T-cell (primary cell): ENCODE results near the gene KRT26. TPM values are rescaled to one million over a fixed set of nuclear protein-coding genes. Genes with fewer than 3 reads are reported as not detected.

Source experiments
- ATAC-seq, 4 experiments: fragments of 200-7000 bp in 3 of 4; fragments of 150-1000 bp in 1 of 4; cut with Tn5 transposase; replicated peaks in 1 of 4; 1 replicate in 3 of 4; 2 replicates in 1 of 4; pipeline ENCODE4 v1.10.0; 2021; ENCODE audit warnings: moderate library complexity in 3 of 4, mild to moderate bottlenecking in 2 of 4, moderate number of reproducible peaks in 1 of 4
- CTCF ChIA-PET, 2 donors: fragments of 300-600 bp; sonication (Branson Sonifier 250); formaldehyde crosslinking; loops; one replicate each; lab custom pipeline; 2022; ENCODE audit warnings: antibody characterized with exemption in 2 of 2; lab: Charles Lee
- POLR2A ChIA-PET, 2 donors: fragments of 300-600 bp; sonication (Branson Sonifier 250); formaldehyde crosslinking; loops; one replicate each; lab custom pipeline; 2022; ENCODE audit warnings: antibody characterized with exemption in 2 of 2; lab: Charles Lee
- DNase-seq, 35 experiments: peaks; one replicate each; pipeline versions ENCODE4 v3.0.0 to v3.0.0-alpha.2; 2013 to 2023
- H3K27ac ChIP-seq: one replicate; pipeline ENCODE4 v1.5.1; 2013; ENCODE audit warnings: low read length
- H3K27me3 ChIP-seq, 2 experiments: replicated peaks in 1 of 2; 1 replicate in 1 of 2; 2 replicates in 1 of 2; pipeline versions ENCODE4 v1.6.1 to v1.7.0; 2013; ENCODE audit warnings: low read length in 1 of 2, mixed read lengths in 1 of 2; ENCODE audit not compliant: control insufficient read depth in 2 of 2, insufficient read depth in 2 of 2; ENCODE audit errors: extremely low read depth in 1 of 2
- H3K36me3 ChIP-seq, 2 donors: 1 replicate in 1 of 2; 2 replicates in 1 of 2; pipeline versions ENCODE4 v1.6.1 to v1.7.0; 2013; ENCODE audit warnings: low read length in 1 of 2; ENCODE audit not compliant: control insufficient read depth in 2 of 2, insufficient read depth in 1 of 2; ENCODE audit errors: extremely low read depth in 1 of 2
- H3K4me1 ChIP-seq, 2 experiments: 1 replicate in 1 of 2; 2 replicates in 1 of 2; pipeline versions ENCODE4 v1.6.1 to v1.7.0; 2013; ENCODE audit warnings: low read length in 2 of 2, mixed read lengths in 1 of 2; ENCODE audit not compliant: insufficient read depth in 2 of 2, control insufficient read depth in 1 of 2; ENCODE audit errors: extremely low read depth in 1 of 2
- H3K4me3 ChIP-seq, 2 donors: 1 replicate in 1 of 2; 2 replicates in 1 of 2; pipeline versions ENCODE4 v1.5.1 to v1.7.0; 2013; ENCODE audit warnings: mild to moderate bottlenecking in 2 of 2, low read length in 1 of 2, moderate library complexity in 1 of 2; ENCODE audit not compliant: control insufficient read depth in 1 of 2; ENCODE audit errors: extremely low read depth in 1 of 2
- H3K9me3 ChIP-seq: 2 replicates; pipeline ENCODE4 v1.7.0; 2013
- H3K27ac Mint-ChIP-seq, 2 donors: one replicate each; pipeline ENCODE4 v1.8.0; 2020 to 2021; ENCODE audit warnings: mild to moderate bottlenecking in 2 of 2, mixed read lengths in 2 of 2
- H3K27me3 Mint-ChIP-seq, 2 donors: one replicate each; pipeline ENCODE4 v1.8.0; 2021 to 2022; ENCODE audit warnings: mixed read lengths in 2 of 2
- H3K36me3 Mint-ChIP-seq: one replicate; pipeline ENCODE4 v1.8.0; 2021; ENCODE audit warnings: mixed read lengths
- H3K4me1 Mint-ChIP-seq, 3 donors: one replicate each; pipeline ENCODE4 v1.8.0; 2020 to 2022; ENCODE audit warnings: mixed read lengths in 3 of 3, mild to moderate bottlenecking in 1 of 3
- H3K4me3 Mint-ChIP-seq, 3 donors: one replicate each; pipeline ENCODE4 v1.8.0; 2020 to 2022; ENCODE audit warnings: mild to moderate bottlenecking in 3 of 3, mixed read lengths in 3 of 3, moderate library complexity in 3 of 3
- H3K9me3 Mint-ChIP-seq, 3 donors: one replicate each; pipeline ENCODE4 v1.8.0; 2020 to 2022; ENCODE audit warnings: mixed read lengths in 3 of 3
- WGBS: methylation state at CpG from one replicate; pipeline ENCODE4 v1.1.5; 2013; ENCODE audit warnings: missing lambda C conversion rate; ENCODE audit not compliant: insufficient coverage; 5-methylcytosine and 5-hydroxymethylcytosine counted together
- total RNA-seq, 35 experiments: library from RNA in 6 of 35; stranded (reverse) in 6 of 35; fragments of 120-200 nt in 1 of 35; gene quantifications; one replicate each; pipeline versions ENCODE4 v1.2.1 to v1.2.4 and lab custom pipeline; 2013 to 2026

Gene KRT26
- not detected for total RNA-seq
- total RNA-seq (2013): not detected
- total RNA-seq (lab: John Stamatoyannopoulos, UW): 0 to 0.09 (median 0) reads per million in 29 experiments

GRCh38 chr17:40772101-40772500 is at the start of gene KRT26:
KRT26 (minus strand) TSS chr17:40772201; CDS start chr17:40772113, 88 bp downstream.
- POLR2A ChIA-PET: no interaction called here
- no peaks in the 10 kb centered on the region for H3K9me3 ChIP-seq
- peaks cover 46 to 56% of the 10 kb centered on the region in 2 donors for H3K27me3 Mint-ChIP-seq

GRCh38 chr17:40821536-40821935 is 49.5 kb upstream of the KRT26 start:
- Mint-ChIP-seq H3K27ac (no peak overlapping the region), H3K4me1 (peaks cover 20 to 31% (median 27%) of the 10 kb centered on the region in 3 donors), H3K9me3 (peaks cover 0 to 6% (median 0%) of the 10 kb centered on the region in 3 donors), H3K36me3 (peaks cover 41% of the 10 kb centered on the region), H3K27me3 (peaks cover 6 to 13% of the 10 kb centered on the region in 2 donors), H3K4me3 (no peak overlapping the region)
- Histone ChIP-seq H3K4me1 (peaks cover 6 to 10% of the 10 kb centered on the region in 2 experiments), H3K27me3 (peaks cover 0 to 4% of the 10 kb centered on the region in 2 experiments), H3K9me3 (no peaks in the 10 kb centered on the region), H3K4me3 (no peak overlapping the region), H3K27ac (no peak overlapping the region), H3K36me3 (peaks cover 0 to 10% of the 10 kb centered on the region in 2 donors)
- ChIA-PET CTCF (no interaction called here), POLR2A (no interaction called here)
- ATAC-seq: no peak
- DNase-seq: no peak

More at GRCh38 chr17:40772101-40772500, at the start of gene KRT26:
- DNase-seq (no peak), ATAC-seq (no peak)
- no peaks in the 10 kb centered on the region for H3K36me3 ChIP-seq
- CTCF ChIA-PET: no interaction called here
- Mint-ChIP-seq H3K9me3 (no peaks in the 10 kb centered on the region), H3K36me3 (no peaks in the 10 kb centered on the region), H3K27ac (no peak within 1 kb of the TSS), H3K4me3 (no peak within 1 kb of the TSS), H3K4me1 (no peaks in the 10 kb centered on the region)
- 75% methylated on average over 1 of the region's 3 CpGs for WGBS
- no peaks in the 10 kb centered on the region for H3K4me1 ChIP-seq
- no peak within 1 kb of the TSS for H3K27ac ChIP-seq
- H3K27me3 ChIP-seq: peaks cover 10 to 21% of the 10 kb centered on the region in 2 experiments
- no peak within 1 kb of the TSS for H3K4me3 ChIP-seq

GRCh38 chr17:40820228-40820838 is 48.3 kb upstream of the KRT26 start:
- ChIA-PET CTCF (interaction anchor here in 1 of 2 donors (0.9 to 2.2 kb wide), 2 partner anchors 842 to 846 kb away, joined by 4 to 13 read pairs; no protein-coding TSS in a partner anchor), POLR2A (no interaction called here)
- Mint-ChIP-seq H3K27me3 (peaks cover 6 to 10% of the 10 kb centered on the region in 2 donors), H3K36me3 (peaks cover 38% of the 10 kb centered on the region), H3K4me1 (peaks cover 20 to 31% (median 27%) of the 10 kb centered on the region in 3 donors), H3K4me3 (peak overlapping the region; percentile 76 to 94 (median 76)), H3K27ac (no peak overlapping the region), H3K9me3 (peaks cover 0 to 6% (median 0%) of the 10 kb centered on the region in 3 donors)
- peaks cover 0 to 4% of the 10 kb centered on the region in 2 experiments for H3K27me3 ChIP-seq
- H3K4me3 ChIP-seq: no peak overlapping the region
- ATAC-seq (no peak), DNase-seq (no peak)
- H3K9me3 ChIP-seq: no peaks in the 10 kb centered on the region
- WGBS: 72% methylated on average over 3 of the region's 9 CpGs
- peaks cover 0 to 10% of the 10 kb centered on the region in 2 donors for H3K36me3 ChIP-seq
- H3K27ac ChIP-seq: no peak overlapping the region
- peaks cover 6 to 10% of the 10 kb centered on the region in 2 experiments for H3K4me1 ChIP-seq

GRCh38 chr17:40819528-40820125 is 47.6 kb upstream of the KRT26 start:
- Histone ChIP-seq H3K27ac (peak overlapping the region; percentile 83), H3K27me3 (peaks cover 0 to 4% of the 10 kb centered on the region in 2 experiments), H3K4me3 (peak overlapping the region; percentile 39 to 61), H3K9me3 (no peaks in the 10 kb centered on the region), H3K36me3 (peaks cover 0 to 10% of the 10 kb centered on the region in 2 donors), H3K4me1 (peaks cover 6 to 10% of the 10 kb centered on the region in 2 experiments)
- peaks cover 38% of the 10 kb centered on the region for H3K36me3 Mint-ChIP-seq
- ChIA-PET POLR2A (interaction anchor here in 1 of 2 donors (1.5 kb wide), 1 partner anchor 871 kb away, joined by 11 read pairs; no protein-coding TSS in a partner anchor), CTCF (interaction anchor here in 1 of 2 donors (0.8 to 2.2 kb wide), 3 partner anchors 200 to 847 kb away, joined by 3 to 13 read pairs (median 4); no protein-coding TSS in a partner anchor)
- peaks cover 20 to 31% (median 27%) of the 10 kb centered on the region in 3 donors for H3K4me1 Mint-ChIP-seq
- peak overlapping the region; percentile 65 to 75 for H3K27ac Mint-ChIP-seq
- ATAC-seq (no peak), DNase-seq (peak in 1 of 35 experiments; percentile 16)
- WGBS: 78% methylated on average over 5 of the region's 9 CpGs
- H3K9me3 Mint-ChIP-seq: peaks cover 0 to 6% (median 0%) of the 10 kb centered on the region in 3 donors
- peak overlapping the region; percentile 76 to 94 (median 76) for H3K4me3 Mint-ChIP-seq
- H3K27me3 Mint-ChIP-seq: peaks cover 8 to 13% of the 10 kb centered on the region in 2 donors

- Histone ChIP-seq H3K27me3 (peaks cover 0 to 4% of the 10 kb centered on the region in 2 experiments), H3K27ac (peak overlapping the region; percentile 83), H3K36me3 (peaks cover 0 to 10% of the 10 kb centered on the region in 2 donors), H3K4me1 (peaks cover 6 to 10% of the 10 kb centered on the region in 2 experiments), H3K4me3 (peak overlapping the region; percentile 71 to 76), H3K9me3 (no peaks in the 10 kb centered on the region)
- Mint-ChIP-seq H3K4me1 (peaks cover 20 to 31% (median 27%) of the 10 kb centered on the region in 3 donors), H3K9me3 (peaks cover 0 to 6% (median 0%) of the 10 kb centered on the region in 3 donors), H3K36me3 (peaks cover 34% of the 10 kb centered on the region), H3K27ac (peak overlapping the region; percentile 95 to 96), H3K4me3 (peak overlapping the region; percentile 92 to 94 (median 94)), H3K27me3 (peaks cover 9 to 15% of the 10 kb centered on the region in 2 donors)
- ATAC-seq: peak; percentile 89 to 95 (median 90)
- peak; percentile 67 to 96 (median 80) for DNase-seq
- ChIA-PET CTCF (interaction anchor here in 1 of 2 donors (0.7 to 2.2 kb wide), 7 partner anchors 10 to 870 kb away, joined by 3 to 13 read pairs (median 5); partner anchors contain the start of gene EIF1), POLR2A (interaction anchor here (0.6 to 1.5 kb wide), 11 partner anchors 172 to 1111 kb away, joined by 3 to 11 read pairs (median 4); partner anchors contain the start of genes EIF1 (in 2 of the 2), ODAD4 (in 1 of the 2) and TOP2A (in 1 of the 2))
- under 1% methylated on average over 62 of the region's 73 CpGs for WGBS
Measured at GRCh38 chr17:40818733-40819527, 46.9 kb upstream of the KRT26 start.
